NK-92 (cell line): ENCODE results near the gene FEM1C.
"Not testable (repeated sequence)": the region's sequence is repeated elsewhere in the genome, so short reads cannot be mapped to it uniquely, and the experiment has no call there.

Source experiments
- DNase-seq: peaks from one replicate; lab custom pipeline; 2025; ENCODE audit not compliant: unreplicated experiment; lab: John Stamatoyannopoulos, UW

Gene FEM1C

DNA sequence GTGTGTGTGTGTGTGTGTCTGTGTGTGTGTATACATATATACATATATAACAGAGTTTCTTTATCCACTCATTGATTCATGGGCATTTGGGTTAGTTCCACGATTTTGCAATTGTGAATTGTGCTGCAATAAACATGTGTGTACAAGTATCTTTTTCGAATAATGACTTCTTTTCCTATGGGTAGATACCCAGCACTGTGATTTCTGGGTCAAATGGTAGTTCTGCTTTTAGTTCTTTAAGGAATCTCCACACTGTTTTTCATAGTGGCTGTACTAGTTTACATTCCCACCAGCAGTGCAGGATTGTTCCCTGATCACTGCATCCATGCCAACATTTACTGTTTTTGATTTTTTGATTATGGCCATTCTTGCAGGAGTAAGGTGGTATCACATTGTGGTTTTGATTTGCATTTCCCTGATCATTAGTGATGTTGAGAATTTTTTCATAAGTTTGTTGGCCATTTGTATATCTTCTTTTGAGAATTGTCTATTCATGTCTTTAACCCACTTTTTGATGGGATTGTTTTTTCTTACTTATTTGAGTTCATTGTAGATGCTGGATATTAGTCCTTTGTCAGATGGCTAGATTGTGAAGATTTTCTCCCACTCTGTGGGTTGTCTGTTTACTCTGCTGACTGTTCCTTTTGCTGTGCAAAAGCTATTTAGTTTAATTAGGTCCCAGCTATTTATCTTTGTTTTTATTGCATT lies 65.3 kb downstream of the FEM1C start:
- DNase-seq: not testable (repeated sequence)

GRCh38 chr5:115478281-115478680 lies 66.3 kb downstream of the FEM1C start:
- no peak for DNase-seq

DNA sequence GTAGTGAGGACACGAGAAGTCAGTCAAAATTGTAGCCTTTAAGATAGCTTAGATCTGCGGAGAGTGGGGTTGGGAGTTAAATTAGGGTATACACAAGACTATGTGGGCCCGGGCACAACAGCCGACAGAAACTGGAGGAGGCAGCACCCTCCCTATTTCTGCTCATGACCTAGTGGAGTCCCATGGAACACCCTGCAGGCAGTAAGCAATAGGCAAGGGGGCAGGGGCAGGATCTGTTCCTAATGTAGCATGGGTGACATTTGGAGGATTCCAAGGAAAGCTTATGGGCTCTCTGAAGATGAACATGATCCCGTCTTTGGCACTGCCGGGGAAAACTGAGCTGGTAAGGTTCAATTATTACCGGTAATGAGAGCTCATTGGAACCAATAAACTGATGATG lies 67.0 kb downstream of the FEM1C start:
- no peak for DNase-seq

DNA sequence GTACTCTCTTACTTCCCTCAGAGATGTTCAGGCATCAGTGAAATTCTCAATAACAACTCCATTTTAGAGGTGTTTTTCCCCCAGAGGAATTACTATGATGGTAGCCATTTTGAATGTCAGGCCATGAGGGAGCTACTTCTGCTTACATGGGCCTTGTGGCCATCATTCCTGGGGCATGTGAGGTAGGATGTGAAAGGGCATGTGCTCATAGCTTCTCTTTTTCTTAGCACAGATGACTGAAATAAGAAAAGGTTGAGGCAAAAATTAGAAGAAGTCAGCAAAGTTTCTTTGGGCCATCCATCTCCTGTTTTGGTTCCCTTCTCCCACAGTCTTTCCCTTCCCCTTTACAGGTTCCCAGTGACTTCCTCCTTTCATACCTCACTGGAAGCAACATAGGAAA lies 68.8 kb downstream of the FEM1C start:
- DNase-seq: no peak

- DNase-seq: no peak
Measured at GRCh38 chr5:115472271-115473025, 72.1 kb downstream of the FEM1C start.

- DNase-seq: no peak
Measured at GRCh38 chr5:115471345-115472063, 73.1 kb downstream of the FEM1C start.

DNA sequence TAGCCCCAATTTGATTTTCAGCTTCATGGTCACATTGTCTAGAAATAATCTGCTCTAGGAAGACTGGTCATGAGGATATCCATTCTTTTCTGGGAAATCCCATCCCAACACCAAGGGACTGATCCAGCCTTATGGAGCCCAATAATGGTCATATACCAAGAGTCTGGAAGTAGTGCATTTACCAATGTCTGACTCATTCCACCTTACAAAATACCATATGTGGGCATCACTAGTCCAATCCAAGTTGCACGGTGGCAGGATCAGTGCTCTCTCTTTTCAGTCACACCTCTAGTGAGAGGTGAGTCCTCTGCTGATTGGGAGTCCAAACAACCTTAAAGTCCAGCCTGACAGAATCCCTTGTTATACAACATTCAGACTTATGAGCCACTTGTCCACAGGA lies 73.7 kb downstream of the FEM1C start:
- DNase-seq: no peak
